Stimulated activated CD4-positive, alpha-beta T cell treated with anti-CD3 and anti-CD28 coated beads, Interleukin-1b, Interleukin-23, amount 100 ng/mL, for 48 hours (primary cell): Measurements from ENCODE around the gene ZNF654.
"Not testable (repeated sequence)": the region's sequence is repeated elsewhere in the genome, so short reads cannot be mapped to it uniquely, and the experiment has no call there.

Experiments
- DNase-seq: peaks from one replicate; pipeline ENCODE4 v3.0.0-alpha.2; 2020

Gene ZNF654

GRCh38 chr3:88058581-88059379 lies at the start of gene ZNF654, which contains the start of gene CGGBP1:
Gene ZNF654 (plus strand): TSS chr3:88059255. CDS start chr3:88059320, 65 bp downstream.
Gene CGGBP1 (minus strand): TSS chr3:88059005. CDS start chr3:88055976, 3,029 bp downstream.
- DNase-seq = peak; percentile 99

- no peak for DNase-seq
These were observed 48.2 kb upstream of the ZNF654 start for GRCh38 chr3:88010810-88011209.

GRCh38 chr3:88013592-88013991 lies 45.5 kb upstream of the ZNF654 start:
- no peak for DNase-seq

GRCh38 chr3:88015656-88016055 lies 43.4 kb upstream of the ZNF654 start:
- DNase-seq = not testable (repeated sequence)

GRCh38 chr3:88019024-88019423 lies 40.0 kb upstream of the ZNF654 start:
- DNase-seq = no peak

GRCh38 chr3:88025001-88025552 lies 34.0 kb upstream of the ZNF654 start:
- no peak for DNase-seq

GRCh38 chr3:88028876-88029275 lies 30.2 kb upstream of the ZNF654 start:
- no peak for DNase-seq

GRCh38 chr3:88030210-88030609 lies 28.8 kb upstream of the ZNF654 start:
- DNase-seq = no peak

- DNase-seq = no peak
These were observed 27.4 kb upstream of the ZNF654 start for GRCh38 chr3:88031642-88032077.

GRCh38 chr3:88032245-88032644 lies 26.8 kb upstream of the ZNF654 start:
- no peak for DNase-seq

GRCh38 chr3:88033079-88033478 lies 26.0 kb upstream of the ZNF654 start:
- DNase-seq = no peak

- DNase-seq = no peak
These were observed 25.2 kb upstream of the ZNF654 start for GRCh38 chr3:88033808-88034207.

- no peak for DNase-seq
These were observed 24.4 kb upstream of the ZNF654 start for GRCh38 chr3:88034491-88035275.

- no peak for DNase-seq
These were observed 22.8 kb upstream of the ZNF654 start for GRCh38 chr3:88036221-88036620.

- no peak for DNase-seq
These were observed 20.5 kb upstream of the ZNF654 start for GRCh38 chr3:88038566-88038965.

GRCh38 chr3:88040529-88040928 lies 18.5 kb upstream of the ZNF654 start:
- DNase-seq = no peak

- DNase-seq = no peak
These were observed 18.1 kb upstream of the ZNF654 start for GRCh38 chr3:88041005-88041404.

GRCh38 chr3:88044411-88044810 lies 14.6 kb upstream of the ZNF654 start:
- DNase-seq = no peak

GRCh38 chr3:88046766-88047165 lies 12.3 kb upstream of the ZNF654 start:
- DNase-seq = no peak

- DNase-seq = no peak
These were observed 1.3 kb upstream of the ZNF654 start for GRCh38 chr3:88057630-88058305.

- DNase-seq = no peak
These were observed 812 bp upstream of the ZNF654 start for GRCh38 chr3:88058306-88058580.

GRCh38 chr3:88059380-88060170 lies 520 bp downstream of the ZNF654 start:
- no peak for DNase-seq
